ENCODE measurements around the gene SGSM1.

DNA sequence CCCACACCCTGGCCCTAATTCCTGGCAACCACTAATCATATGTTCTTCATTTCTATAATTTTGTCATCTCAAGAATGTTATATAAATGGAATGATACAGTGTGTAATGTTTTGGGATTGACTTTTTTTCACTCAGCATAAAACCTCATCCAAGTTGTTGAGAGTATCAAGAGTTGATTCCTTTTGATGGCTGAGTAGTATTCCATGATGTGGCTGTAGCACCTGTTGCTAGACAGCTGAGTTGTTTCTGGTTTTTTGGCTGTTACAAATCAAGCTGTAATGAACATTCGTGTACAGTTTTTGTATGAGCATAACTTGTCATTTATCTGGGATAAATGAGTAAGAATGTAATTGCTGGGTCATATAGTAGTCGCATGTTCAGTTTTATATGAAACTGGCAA, 81.2 kb downstream of the SGSM1 start:
- TF ChIP-seq, protein P1, sequence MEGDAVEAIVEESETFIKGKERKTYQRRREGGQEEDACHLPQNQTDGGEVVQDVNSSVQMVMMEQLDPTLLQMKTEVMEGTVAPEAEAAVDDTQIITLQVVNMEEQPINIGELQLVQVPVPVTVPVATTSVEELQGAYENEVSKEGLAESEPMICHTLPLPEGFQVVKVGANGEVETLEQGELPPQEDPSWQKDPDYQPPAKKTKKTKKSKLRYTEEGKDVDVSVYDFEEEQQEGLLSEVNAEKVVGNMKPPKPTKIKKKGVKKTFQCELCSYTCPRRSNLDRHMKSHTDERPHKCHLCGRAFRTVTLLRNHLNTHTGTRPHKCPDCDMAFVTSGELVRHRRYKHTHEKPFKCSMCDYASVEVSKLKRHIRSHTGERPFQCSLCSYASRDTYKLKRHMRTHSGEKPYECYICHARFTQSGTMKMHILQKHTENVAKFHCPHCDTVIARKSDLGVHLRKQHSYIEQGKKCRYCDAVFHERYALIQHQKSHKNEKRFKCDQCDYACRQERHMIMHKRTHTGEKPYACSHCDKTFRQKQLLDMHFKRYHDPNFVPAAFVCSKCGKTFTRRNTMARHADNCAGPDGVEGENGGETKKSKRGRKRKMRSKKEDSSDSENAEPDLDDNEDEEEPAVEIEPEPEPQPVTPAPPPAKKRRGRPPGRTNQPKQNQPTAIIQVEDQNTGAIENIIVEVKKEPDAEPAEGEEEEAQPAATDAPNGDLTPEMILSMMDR (conservative IDR thresholded peaks at IDR 0.05; ENCODE audit: low read length) = no peak
- TF ChIP-seq EZH2phosphoT487 (IDR thresholded peaks at IDR 0.05; ENCODE audit: borderline replicate concordance) = no peak
